Ovary (tissue), 9 donors: ENCODE results near the gene KIF13A. TPM values are rescaled to one million over a fixed set of nuclear protein-coding genes. Genes with fewer than 3 reads are reported as not detected.
"Not testable (repeated sequence)": the region's sequence is repeated elsewhere in the genome, so short reads cannot be mapped to it uniquely, and the experiment has no call there.

Source experiments
- DNase-seq, 5 donors: peaks; one replicate each; pipeline ENCODE4 v3.0.0-alpha.2; 2019 to 2020
- H3K27ac ChIP-seq, 2 donors: fragments of 200-600 bp; one replicate each; pipeline versions ENCODE4 v1.5.1 to v1.8.0; 2019 to 2022
- H3K27me3 ChIP-seq: fragments of 200-600 bp; one replicate; pipeline ENCODE4 v1.8.0; 2022
- H3K36me3 ChIP-seq: fragments of 200-600 bp; sonication (generic); one replicate; pipeline ENCODE4 v1.5.1; 2019
- H3K4me1 ChIP-seq: one replicate; pipeline ENCODE4 v1.8.1; 2013; ENCODE audit warnings: mild to moderate bottlenecking, moderate library complexity; ENCODE audit not compliant: insufficient read depth
- H3K4me3 ChIP-seq: fragments of 200-600 bp; sonication (generic); one replicate; pipeline ENCODE4 v1.5.1; 2017
- H3K9me3 ChIP-seq, 2 donors: fragments of 200-600 bp in 1 of 2; sonication (generic) in 1 of 2; one replicate each; pipeline versions ENCODE4 v1.5.1 to v1.8.1; 2013 to 2019; ENCODE audit warnings: mild to moderate bottlenecking in 1 of 2, moderate library complexity in 1 of 2
- EP300 ChIP-seq: sonication (generic); formaldehyde crosslinking; IDR thresholded peaks from one replicate; pipeline ENCODE4 v1.6.1; 2017; ENCODE audit warnings: antibody characterized with exemption
- POLR2A ChIP-seq: fragments of 450-650 bp; IDR thresholded peaks from one replicate; pipeline ENCODE4 v1.6.1; 2017; ENCODE audit warnings: antibody characterized with exemption, mild to moderate bottlenecking, moderate library complexity
- WGBS, 3 donors: extraction: QIAGEN DNeasy Blood & Tissue Kit in 1 of 3; methylation state at CpG; one replicate each; pipeline versions ENCODE4 v1.1.5 to v1.1.7; 2013 to 2017; 5-methylcytosine and 5-hydroxymethylcytosine counted together
- intact Hi-C, 4 donors: fragments of 100-400 bp; cut with DNase I; formaldehyde crosslinking; loops; one replicate each; pipeline versions ENCODE4 v1.11.0 to v1.15.1; 2022 to 2023
- polyA plus RNA-seq, 2 donors: library from polyadenylated mRNA; stranded (reverse); fragments of 200-250 nt in 1 of 2; fragments of 350-450 nt in 1 of 2; fragmentation: Illumina TruSeq in 1 of 2; extraction: RNeasy Lipid Tissue Mini Kit (QIAGEN cat#74804) in 1 of 2; gene quantifications; one replicate each; pipeline ENCODE4 v1.2.3, GENCODE V29; 2013 to 2014
- total RNA-seq, 7 donors: library from RNA; depleted of rRNA in 2 of 7; stranded (reverse); fragments of >200 nt in 2 of 7; fragmentation: NEBNext Ultra II Directional in 3 of 7; extraction: Animal tissue kit (Norgen Biotek cat#: 25700) in 3 of 7; gene quantifications; one replicate each; pipeline versions ENCODE4 v1.1.0 to v1.2.4, GENCODE V29; 2016 to 2023
- TF ChIP-seq, protein P1 (sequence below), 3 donors: fragments of 450-650 bp in 2 of 3; fragments of 200-600 bp in 1 of 3; IDR thresholded peaks; one replicate each; pipeline versions ENCODE4 v1.5.1 to v1.8.0; 2016 to 2022; ENCODE audit warnings: antibody characterized with exemption in 3 of 3, mild to moderate bottlenecking in 1 of 3
- donor health status: DM: no; HTN: no; CAD: no; lungs with moderate emphysema.
- donor health status: DM: no; HTN: no; CAD: no.
- donor health status: Bipolar disorder and iron deficiency.
- donor health status: DM: yes; HTN: yes; CAD: no.
- donor health status: DM: no; HTN: no; CAD: no.
- donor health status: DM: yes; HTN: yes; CAD: no.

Gene KIF13A
- total and polyA plus RNA-seq, 9 donors = 18.4 to 44.4 (median 38.0) TPM

DNA sequence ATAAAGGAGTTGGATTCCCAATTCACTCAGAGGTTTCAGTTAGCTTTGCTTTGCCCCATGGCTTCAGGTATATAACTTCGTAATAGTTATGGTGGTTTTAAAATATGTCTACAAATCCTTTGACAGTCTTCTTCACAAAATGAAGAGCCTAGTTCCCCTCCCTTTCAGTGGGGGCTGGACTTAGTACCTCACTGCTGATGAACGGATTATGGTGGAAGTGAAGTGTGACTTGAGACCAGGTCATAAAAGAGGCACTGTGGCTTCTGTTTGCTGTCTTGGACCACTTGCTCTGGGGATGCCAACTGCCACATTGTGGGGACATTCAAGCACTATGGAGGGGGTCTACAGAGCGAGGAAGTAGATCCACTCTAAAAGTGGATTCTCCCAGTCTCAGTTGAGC, 233.2 kb downstream of the KIF13A start:
- H3K27me3 ChIP-seq = no peaks in the 10 kb centered on the region
- no peak overlapping the region for H3K27ac ChIP-seq
- no peaks in the 10 kb centered on the region for H3K4me1 ChIP-seq
- WGBS, 3 donors = 71 to 76% (median 72%) methylated on average over 3 of the region's 3 CpGs
- intact Hi-C loops = no loop called here
- TF ChIP-seq POLR2A = no peak
- TF ChIP-seq EP300 = no peak
- H3K4me3 ChIP-seq = no peak overlapping the region
- H3K36me3 ChIP-seq = no peaks in the 10 kb centered on the region
- DNase-seq = no peak
- no peaks in the 10 kb centered on the region for H3K9me3 ChIP-seq

DNA sequence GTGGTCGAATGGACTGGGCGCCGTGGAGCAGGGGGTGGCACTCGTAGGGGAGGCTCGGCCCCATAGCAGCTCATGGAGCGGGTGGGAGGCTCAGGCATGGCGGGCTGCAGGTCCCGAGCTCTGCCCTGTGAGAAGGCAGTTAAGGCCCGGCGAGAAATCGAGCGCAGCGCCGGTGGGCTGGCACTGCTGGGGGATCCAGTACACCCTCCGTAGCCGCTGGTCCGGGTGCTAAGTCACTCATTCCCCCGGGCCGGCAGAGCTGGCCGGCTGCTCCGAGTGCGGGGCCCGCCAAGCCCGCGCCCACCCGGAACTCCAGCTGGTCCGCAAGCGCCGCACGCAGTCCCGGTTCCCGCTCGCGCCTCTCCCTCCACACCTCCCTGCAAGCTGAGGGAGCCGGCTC, 242.1 kb downstream of the KIF13A start:
- intact Hi-C loops, H3K36me3 ChIP-seq, H3K4me1 ChIP-seq, H3K27me3 ChIP-seq, DNase-seq, H3K4me3 ChIP-seq, H3K9me3 ChIP-seq, H3K27ac ChIP-seq: not testable (repeated sequence)
- WGBS, 3 donors = 95 to 96% (median 95%) methylated on average over 34 to 35 of the region's 35 CpGs

DNA sequence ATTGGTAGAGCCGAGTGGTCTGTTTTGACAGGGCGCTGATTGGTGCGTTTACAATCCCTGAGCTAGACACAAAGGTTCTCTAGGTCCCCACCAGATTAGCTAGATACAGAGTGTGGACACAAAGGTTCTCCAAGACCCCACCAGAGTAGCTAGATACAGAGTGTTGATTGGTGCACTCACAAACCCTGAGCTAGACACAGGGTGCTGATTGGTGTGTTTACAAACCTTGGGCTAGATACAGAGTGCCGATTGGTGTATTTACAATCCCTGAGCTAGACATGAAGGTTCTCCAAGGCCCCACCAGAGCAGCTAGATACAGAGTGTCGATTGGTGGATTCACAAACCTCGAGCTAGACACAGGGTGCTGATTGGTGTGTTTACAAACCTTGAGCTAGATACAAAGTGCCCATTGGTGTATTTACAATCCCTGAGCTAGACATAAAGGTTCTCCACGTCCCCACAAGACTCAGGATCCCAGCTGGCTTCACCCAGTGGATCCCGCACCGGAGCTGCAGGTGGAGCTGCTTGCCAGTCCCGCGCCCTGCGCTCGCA, 242.6 kb downstream of the KIF13A start:
- WGBS, 3 donors = 92 to 97% (median 93%) methylated on average over 13 of the region's 13 CpGs
- H3K4me3 ChIP-seq, H3K27ac ChIP-seq: not testable (repeated sequence)

DNA sequence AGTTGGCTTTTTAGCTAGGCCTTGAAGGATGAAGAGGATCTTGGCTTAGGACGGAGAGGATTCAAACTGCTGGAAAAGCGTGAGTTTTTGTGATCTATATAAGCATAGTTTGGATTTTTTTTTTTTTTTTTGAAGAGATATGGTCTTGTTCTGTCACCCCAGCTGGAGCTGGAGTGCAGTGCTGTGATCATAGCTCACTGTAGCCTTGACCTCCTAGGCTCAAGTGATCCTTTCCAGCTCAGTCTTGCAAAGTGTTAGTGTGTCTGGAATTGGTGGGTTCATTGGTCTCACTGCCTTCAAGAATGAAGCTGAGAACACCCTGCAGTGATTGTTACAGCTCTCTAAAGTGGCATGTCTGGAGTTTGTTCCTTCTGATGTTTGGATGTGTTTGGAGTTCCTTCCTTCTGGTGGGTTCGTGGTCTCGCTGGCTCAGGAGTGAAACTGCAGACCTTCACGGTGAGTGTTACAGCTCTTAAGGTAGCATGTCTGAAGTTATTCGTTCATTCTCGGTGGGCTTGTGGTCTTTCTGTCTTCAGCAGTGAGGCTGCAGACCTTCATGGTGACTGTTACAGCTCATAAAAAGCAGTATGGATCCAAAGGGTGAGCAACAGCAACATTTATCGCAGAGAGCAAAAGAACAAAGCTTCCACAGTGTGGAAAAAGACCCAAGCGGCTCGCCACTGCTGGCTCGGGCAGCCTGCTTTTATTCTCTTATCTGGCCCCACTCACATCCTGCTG, 243.2 kb downstream of the KIF13A start:
- 54 to 66% (median 59%) methylated on average over 11 of the region's 11 CpGs for WGBS, 3 donors

More for the DNA sequence above, 242.6 kb downstream of the KIF13A start:
- H3K4me1 ChIP-seq, H3K27me3 ChIP-seq, H3K36me3 ChIP-seq, intact Hi-C loops, DNase-seq, H3K9me3 ChIP-seq: not testable (repeated sequence)

DNA sequence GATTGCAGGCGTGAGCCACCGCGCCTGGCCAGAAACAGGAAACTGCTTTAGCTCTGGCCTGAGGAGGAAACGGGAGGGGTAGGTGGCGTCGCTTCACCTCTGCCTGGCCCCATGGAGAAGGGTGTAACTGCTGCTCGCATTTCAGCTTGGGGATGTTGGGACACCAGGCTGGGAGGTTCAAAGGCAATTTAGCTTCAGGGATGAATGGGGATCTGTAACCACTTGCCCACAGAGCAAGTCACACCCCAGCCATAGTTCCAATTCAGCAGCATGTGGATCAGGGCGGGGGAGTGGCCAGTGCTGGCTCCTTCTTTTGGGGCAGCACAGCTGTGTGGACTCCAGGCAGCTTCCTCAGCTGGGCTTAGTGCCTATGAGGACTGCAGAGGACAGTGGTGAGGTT, 245.9 kb downstream of the KIF13A start:
- no peak for DNase-seq
- Histone ChIP-seq H3K27ac (no peak overlapping the region), H3K4me3 (no peak overlapping the region), H3K36me3 (no peaks in the 10 kb centered on the region), H3K4me1 (no peaks in the 10 kb centered on the region), H3K27me3 (no peaks in the 10 kb centered on the region), H3K9me3 (no peaks in the 10 kb centered on the region)
- TF ChIP-seq POLR2A = no peak
- TF ChIP-seq, protein P1, sequence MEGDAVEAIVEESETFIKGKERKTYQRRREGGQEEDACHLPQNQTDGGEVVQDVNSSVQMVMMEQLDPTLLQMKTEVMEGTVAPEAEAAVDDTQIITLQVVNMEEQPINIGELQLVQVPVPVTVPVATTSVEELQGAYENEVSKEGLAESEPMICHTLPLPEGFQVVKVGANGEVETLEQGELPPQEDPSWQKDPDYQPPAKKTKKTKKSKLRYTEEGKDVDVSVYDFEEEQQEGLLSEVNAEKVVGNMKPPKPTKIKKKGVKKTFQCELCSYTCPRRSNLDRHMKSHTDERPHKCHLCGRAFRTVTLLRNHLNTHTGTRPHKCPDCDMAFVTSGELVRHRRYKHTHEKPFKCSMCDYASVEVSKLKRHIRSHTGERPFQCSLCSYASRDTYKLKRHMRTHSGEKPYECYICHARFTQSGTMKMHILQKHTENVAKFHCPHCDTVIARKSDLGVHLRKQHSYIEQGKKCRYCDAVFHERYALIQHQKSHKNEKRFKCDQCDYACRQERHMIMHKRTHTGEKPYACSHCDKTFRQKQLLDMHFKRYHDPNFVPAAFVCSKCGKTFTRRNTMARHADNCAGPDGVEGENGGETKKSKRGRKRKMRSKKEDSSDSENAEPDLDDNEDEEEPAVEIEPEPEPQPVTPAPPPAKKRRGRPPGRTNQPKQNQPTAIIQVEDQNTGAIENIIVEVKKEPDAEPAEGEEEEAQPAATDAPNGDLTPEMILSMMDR (IDR thresholded peaks at IDR 0.05) = no peak
- TF ChIP-seq EP300 = no peak
- 65 to 72% (median 67%) methylated on average over 8 of the region's 8 CpGs for WGBS, 3 donors
- intact Hi-C loops = no loop called here

More for the DNA sequence above, 243.2 kb downstream of the KIF13A start:
- no peak overlapping the region for H3K27ac ChIP-seq
- intact Hi-C loops = no loop called here
- H3K4me1 ChIP-seq = no peaks in the 10 kb centered on the region
- no peak for TF ChIP-seq EP300
- TF ChIP-seq, protein P1 (IDR thresholded peaks at IDR 0.05) = no peak
- TF ChIP-seq POLR2A = no peak
- H3K27me3 ChIP-seq = no peaks in the 10 kb centered on the region
- no peak overlapping the region for H3K4me3 ChIP-seq
- H3K9me3 ChIP-seq = no peaks in the 10 kb centered on the region
- H3K36me3 ChIP-seq = no peaks in the 10 kb centered on the region
- DNase-seq = no peak

DNA sequence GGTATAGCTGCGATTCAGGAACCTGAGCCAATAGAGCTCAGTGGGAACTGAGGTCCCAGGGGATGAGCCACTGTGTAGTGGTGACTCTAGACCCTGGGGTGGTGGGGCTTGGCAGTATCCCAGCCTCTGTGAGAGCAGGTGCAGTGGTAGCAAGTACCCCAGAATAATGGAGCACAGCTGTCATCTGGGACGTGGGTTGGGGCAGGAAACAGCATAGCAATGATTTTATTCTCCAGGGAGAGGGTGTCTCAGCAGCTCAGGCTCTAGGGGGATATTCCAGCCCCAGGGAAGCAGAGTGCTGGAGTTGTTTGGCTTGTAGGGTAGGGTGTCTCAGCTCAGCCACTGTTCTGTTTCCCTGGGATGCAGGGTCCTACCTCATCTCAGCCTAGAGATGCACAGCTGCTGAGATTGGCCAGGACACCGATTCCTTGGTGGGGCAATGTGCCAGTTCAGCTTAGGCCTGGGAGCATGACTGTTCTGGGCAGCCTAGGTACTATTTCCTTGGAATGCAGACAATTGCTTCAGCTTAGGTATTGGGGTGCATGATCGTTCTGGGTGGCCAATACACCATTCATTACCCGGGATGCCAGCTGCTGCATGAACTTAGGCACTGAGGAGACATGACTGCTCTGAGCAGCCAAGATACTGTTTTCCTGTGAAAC, 246.7 kb downstream of the KIF13A start:
- 44 to 59% (median 49%) methylated on average over 5 of the region's 5 CpGs for WGBS, 3 donors
- no peak overlapping the region for H3K4me3 ChIP-seq
- no peak overlapping the region for H3K27ac ChIP-seq
- no peaks in the 10 kb centered on the region for H3K27me3 ChIP-seq
- H3K4me1 ChIP-seq = no peaks in the 10 kb centered on the region
- DNase-seq = no peak
- intact Hi-C loops = no loop called here
- H3K36me3 ChIP-seq = no peaks in the 10 kb centered on the region
- TF ChIP-seq EP300 = no peak
- TF ChIP-seq POLR2A = no peak
- TF ChIP-seq, protein P1 (IDR thresholded peaks at IDR 0.05) = no peak
- H3K9me3 ChIP-seq = no peaks in the 10 kb centered on the region
